ENCODE measurements around the gene MS4A13.

MS4A13 gene

DNA sequence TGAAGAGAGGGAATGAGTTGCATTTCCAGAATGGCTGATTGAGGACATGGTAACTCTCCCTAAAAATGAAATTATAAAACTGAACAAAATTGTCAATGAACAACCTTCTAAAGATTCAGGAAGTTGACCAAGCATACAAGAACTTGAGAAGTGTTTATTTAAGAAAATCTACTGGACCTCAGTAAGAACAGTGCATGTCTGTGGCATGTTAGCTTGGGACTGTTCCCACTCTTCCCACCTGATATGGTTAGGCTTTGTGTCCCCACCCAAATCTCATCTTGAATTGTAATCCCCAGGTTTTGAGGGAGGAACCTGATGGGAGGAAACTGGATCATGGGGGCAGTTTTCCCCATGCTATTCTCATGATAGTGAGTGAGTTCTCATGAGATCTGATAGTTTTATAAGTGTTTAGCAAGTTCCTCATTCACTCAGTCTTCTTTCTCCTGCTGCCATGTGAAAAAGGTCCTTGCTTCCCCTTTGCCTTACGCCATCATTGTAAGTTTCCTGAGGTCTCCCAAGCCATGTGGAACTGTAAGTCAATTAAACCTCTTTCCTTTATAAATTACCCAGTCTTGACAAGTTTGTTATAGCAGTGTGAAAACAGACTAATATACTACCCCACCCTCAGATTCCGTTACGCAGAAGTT, 15.4 kb downstream of the MS4A13 start:
- no peak for TF ChIP-seq FOXP2 (optimal IDR thresholded peaks at IDR 0.05; ENCODE audit: borderline replicate concordance, extremely low read depth, extremely low read length, insufficient read depth)
- TF ChIP-seq, protein P1, sequence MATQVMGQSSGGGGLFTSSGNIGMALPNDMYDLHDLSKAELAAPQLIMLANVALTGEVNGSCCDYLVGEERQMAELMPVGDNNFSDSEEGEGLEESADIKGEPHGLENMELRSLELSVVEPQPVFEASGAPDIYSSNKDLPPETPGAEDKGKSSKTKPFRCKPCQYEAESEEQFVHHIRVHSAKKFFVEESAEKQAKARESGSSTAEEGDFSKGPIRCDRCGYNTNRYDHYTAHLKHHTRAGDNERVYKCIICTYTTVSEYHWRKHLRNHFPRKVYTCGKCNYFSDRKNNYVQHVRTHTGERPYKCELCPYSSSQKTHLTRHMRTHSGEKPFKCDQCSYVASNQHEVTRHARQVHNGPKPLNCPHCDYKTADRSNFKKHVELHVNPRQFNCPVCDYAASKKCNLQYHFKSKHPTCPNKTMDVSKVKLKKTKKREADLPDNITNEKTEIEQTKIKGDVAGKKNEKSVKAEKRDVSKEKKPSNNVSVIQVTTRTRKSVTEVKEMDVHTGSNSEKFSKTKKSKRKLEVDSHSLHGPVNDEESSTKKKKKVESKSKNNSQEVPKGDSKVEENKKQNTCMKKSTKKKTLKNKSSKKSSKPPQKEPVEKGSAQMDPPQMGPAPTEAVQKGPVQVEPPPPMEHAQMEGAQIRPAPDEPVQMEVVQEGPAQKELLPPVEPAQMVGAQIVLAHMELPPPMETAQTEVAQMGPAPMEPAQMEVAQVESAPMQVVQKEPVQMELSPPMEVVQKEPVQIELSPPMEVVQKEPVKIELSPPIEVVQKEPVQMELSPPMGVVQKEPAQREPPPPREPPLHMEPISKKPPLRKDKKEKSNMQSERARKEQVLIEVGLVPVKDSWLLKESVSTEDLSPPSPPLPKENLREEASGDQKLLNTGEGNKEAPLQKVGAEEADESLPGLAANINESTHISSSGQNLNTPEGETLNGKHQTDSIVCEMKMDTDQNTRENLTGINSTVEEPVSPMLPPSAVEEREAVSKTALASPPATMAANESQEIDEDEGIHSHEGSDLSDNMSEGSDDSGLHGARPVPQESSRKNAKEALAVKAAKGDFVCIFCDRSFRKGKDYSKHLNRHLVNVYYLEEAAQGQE (IDR thresholded peaks at IDR 0.05; ENCODE audit: insufficient read depth in 1 of 2, low read depth in 2 of 2, low read length in 2 of 2), result no peak
- no peak for TF ChIP-seq TAF1 (IDR thresholded peaks at IDR 0.05; ENCODE audit: borderline replicate concordance, insufficient read depth, low read length)
- TF ChIP-seq SIN3A (IDR thresholded peaks at IDR 0.05; ENCODE audit: borderline replicate concordance, insufficient read depth, low read length), result no peak
- no peak for TF ChIP-seq POLR2AphosphoS5 (IDR thresholded peaks at IDR 0.05; ENCODE audit: low read depth, low read length)

DNA sequence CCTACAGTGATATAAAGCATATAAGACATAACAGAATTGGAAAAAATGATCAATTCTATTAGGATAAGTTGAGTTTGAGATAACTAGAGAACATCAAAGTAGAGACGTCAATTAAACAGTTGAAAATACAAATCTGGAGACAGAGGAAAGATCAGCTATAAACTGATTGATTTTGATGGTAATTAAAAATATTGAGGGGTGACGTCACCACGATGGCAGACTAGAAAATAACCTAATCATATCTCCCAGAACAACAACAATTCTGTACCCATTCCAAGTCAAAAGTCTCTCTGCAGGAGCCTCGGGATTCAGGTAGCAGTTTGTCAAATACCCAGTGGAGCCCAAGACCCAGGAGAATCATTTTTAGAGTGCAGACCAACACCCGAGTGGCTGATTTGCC, 28.9 kb downstream of the MS4A13 start:
- TF ChIP-seq TAF1 (IDR thresholded peaks at IDR 0.05; ENCODE audit: borderline replicate concordance, insufficient read depth, low read length) (no peak), SIN3A (IDR thresholded peaks at IDR 0.05; ENCODE audit: borderline replicate concordance, insufficient read depth, low read length) (no peak), POLR2AphosphoS5 (IDR thresholded peaks at IDR 0.05; ENCODE audit: low read depth, low read length) (no peak), FOXP2 (optimal IDR thresholded peaks at IDR 0.05; ENCODE audit: borderline replicate concordance, extremely low read depth, extremely low read length, insufficient read depth) (no peak)
- TF ChIP-seq, protein P1 (IDR thresholded peaks at IDR 0.05; ENCODE audit: insufficient read depth in 1 of 2, low read depth in 2 of 2, low read length in 2 of 2), result no peak

DNA sequence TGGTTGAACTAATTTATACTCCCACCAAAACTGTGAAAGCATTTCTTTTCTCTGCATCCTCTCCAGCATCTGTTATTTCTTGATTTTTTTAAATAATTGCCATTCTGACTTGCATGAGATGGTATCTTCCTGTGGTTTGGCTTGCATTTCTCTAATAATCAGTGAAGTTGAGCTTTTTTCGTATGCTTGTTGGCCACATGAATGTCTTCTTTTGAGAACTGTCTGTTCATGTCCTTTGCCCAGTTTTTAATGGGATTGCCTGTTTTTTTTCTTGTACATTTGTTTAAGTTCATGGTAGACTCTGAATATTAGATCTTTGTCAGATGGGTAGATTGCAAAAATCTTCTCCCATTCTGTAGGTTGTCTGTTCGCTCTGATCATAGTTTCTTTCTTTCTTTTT, 46.1 kb downstream of the MS4A13 start:
- TF ChIP-seq TAF1 (IDR thresholded peaks at IDR 0.05; ENCODE audit: borderline replicate concordance, insufficient read depth, low read length) (no peak), SIN3A (IDR thresholded peaks at IDR 0.05; ENCODE audit: borderline replicate concordance, insufficient read depth, low read length) (no peak), FOXP2 (optimal IDR thresholded peaks at IDR 0.05; ENCODE audit: borderline replicate concordance, extremely low read depth, extremely low read length, insufficient read depth) (no peak), POLR2AphosphoS5 (IDR thresholded peaks at IDR 0.05; ENCODE audit: low read depth, low read length) (no peak)
- TF ChIP-seq, protein P1 (IDR thresholded peaks at IDR 0.05; ENCODE audit: insufficient read depth in 1 of 2, low read depth in 2 of 2, low read length in 2 of 2), result no peak

DNA sequence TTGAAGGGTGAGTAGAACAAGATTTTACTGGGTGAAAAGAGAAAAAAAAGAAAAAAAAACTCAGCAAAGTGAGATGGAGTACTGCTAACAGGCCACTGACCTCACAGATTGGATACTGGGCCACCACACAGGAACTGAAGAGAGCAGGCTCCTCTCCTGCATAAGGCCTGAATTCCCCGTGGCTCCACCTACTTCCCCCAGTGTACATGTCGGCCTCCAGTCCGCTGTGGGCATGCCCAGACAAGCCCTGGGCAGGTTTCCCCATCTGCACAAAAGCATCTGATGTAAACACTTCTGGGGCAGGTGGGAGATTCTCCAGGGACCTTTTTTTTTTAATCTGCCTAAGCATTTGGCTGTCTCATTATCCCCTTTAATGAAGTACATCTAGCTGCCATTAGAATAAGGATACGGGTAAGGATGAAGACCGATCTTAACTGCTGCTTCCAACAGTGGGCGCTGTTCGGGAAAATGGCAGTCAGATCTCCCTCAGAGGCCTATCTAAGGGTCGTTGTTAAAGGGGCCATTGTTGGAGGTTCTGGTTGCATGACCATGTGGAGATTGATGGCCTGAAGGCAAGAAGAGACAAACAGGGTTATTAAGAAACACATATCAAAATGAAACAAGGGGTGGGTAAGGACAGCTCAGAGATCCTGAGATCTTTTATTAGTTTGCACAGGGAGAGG, 48.5 kb downstream of the MS4A13 start:
- TF ChIP-seq, protein P1 (IDR thresholded peaks at IDR 0.05; ENCODE audit: insufficient read depth in 1 of 2, low read depth in 2 of 2, low read length in 2 of 2), result no peak
- TF ChIP-seq POLR2AphosphoS5 (IDR thresholded peaks at IDR 0.05; ENCODE audit: low read depth, low read length) (no peak), TAF1 (IDR thresholded peaks at IDR 0.05; ENCODE audit: borderline replicate concordance, insufficient read depth, low read length) (no peak), SIN3A (IDR thresholded peaks at IDR 0.05; ENCODE audit: borderline replicate concordance, insufficient read depth, low read length) (no peak), FOXP2 (optimal IDR thresholded peaks at IDR 0.05; ENCODE audit: borderline replicate concordance, extremely low read depth, extremely low read length, insufficient read depth) (no peak)

All from PFSK-1 (cell line).